Occipital lobe (tissue), 3 donors: ENCODE results near the gene MPP4. TPM values are rescaled to one million over a fixed set of nuclear protein-coding genes. Genes with fewer than 3 reads are reported as not detected.

Experiments used
- DNase-seq: peaks from one replicate; lab custom pipeline; 2025; lab: John Stamatoyannopoulos, UW
- small RNA-seq: library from RNA; depleted of rRNA; stranded (forward); fragments of <200 nt; gene quantifications from one replicate; pipeline ENCODE3, GENCODE V24; 2014
- total RNA-seq: library from RNA; depleted of rRNA; stranded (reverse); fragments of >200 nt; gene quantifications from one replicate; pipeline ENCODE4 v1.2.3, GENCODE V29; 2014

MPP4 gene
- total RNA-seq, 1 donor from 2014 or later = 0.31 TPM

GRCh38 chr2:201631041-201631440 is 67.4 kb downstream of the MPP4 start:
- DNase-seq = no peak

GRCh38 chr2:201630577-201630976 is 67.9 kb downstream of the MPP4 start:
- DNase-seq = no peak

GRCh38 chr2:201628545-201628944 is 69.9 kb downstream of the MPP4 start:
- no peak for DNase-seq

DNA sequence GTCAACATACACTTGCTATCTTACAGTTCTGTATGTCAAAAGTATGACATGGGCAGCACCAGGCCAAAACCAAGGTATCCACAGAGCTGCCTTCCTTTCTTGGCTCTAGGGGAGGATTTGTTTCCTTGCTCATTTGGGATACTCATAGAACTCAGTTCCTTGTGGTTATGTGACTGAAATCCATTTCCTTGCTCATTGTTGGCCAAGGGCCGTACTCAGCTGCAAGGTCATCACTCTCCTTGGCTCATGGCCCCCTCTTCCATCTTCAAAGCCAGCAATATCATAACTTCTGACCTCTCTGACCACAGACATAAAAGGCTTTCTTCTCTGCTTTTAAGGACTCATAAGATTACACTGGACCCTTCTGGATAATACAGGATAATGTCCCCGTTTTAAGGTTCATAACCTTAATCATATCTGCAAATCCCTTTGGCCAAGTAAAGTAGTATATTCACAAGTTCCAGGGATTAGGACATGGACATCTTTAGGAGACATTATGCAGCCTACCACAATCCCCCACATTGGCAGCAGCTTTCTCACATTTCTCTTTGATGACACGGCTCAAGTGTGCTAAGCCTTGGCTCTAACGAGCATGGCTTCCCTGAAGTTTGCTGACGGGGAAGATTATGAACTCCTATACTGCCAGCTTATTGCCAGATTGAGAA is 76.0 kb downstream of the MPP4 start:
- DNase-seq = no peak

DNA sequence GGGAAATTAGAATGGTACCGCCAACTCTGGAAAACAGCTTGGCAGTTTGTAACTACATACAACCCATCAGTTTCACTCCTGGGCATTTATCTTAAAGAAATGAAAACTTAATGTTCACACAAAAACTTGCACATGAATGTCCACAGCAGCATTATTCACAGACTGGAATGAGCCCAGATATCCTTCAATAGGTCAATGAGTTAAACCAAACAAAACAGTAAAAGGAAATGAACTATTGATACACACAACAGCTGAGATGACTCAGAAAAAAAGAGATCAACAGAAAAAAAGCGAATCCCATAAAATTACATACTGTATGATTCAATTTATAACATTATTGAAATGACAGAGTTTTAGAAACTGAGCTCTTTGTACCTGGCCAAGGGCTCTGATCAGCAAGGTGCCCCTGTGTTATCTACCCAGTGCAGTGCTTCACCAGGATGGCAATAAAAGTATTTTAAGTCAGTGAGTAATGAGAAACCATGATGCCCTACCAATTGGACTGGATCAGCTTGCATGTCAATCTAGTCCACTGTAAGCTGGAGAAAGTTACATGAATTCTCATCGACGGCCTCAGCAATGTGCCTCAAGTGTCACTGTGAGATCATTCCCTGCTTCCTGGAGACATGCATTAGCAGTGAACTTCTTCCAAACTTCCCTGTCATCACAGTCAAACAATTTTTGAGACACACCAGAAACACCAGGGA is 77.0 kb downstream of the MPP4 start:
- no peak for DNase-seq

- DNase-seq = no peak
Observed at GRCh38 chr2:201618744-201619662, 79.4 kb downstream of the MPP4 start.

DNA sequence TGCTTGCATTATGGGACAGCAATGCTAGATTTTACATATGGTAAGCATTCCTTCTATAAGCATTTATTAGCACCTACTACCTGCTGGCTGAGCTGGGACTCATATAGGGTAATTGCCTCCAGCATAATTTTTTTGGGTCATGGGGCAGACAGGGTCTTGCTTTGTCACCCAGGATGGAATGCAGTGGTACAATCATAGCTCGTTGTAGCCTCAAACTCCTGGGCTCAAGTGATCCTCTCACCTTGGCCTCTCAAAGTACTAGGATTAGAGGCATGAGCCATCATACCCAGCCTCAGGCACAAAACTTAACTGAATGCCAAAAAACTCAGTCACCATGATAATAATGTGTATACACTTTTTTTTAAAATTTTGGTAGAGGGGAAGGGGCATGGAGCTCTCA is 90.4 kb downstream of the MPP4 start:
- DNase-seq = no peak

GRCh38 chr2:201607568-201607967 is 90.9 kb downstream of the MPP4 start:
- DNase-seq = no peak

DNA sequence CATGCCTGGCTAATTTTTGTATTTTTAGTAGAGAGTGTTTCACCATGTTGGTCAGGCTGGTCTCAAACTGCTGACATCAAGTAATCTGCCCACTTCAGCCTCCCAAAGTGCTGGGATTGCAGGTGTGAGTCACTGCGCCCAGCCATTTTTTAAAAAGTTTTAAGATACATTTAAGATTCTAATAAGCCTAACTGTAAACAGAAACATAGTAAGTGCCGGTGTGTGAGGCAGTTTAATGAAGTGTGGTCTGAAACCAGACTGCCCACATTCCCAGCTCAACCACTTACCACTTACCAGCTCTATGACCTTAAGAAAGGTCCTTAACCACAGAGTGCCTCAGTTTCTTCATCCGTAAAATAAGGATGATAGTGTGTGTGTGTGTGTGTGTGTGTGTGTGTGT is 97.5 kb downstream of the MPP4 start:
- DNase-seq = no peak

DNA sequence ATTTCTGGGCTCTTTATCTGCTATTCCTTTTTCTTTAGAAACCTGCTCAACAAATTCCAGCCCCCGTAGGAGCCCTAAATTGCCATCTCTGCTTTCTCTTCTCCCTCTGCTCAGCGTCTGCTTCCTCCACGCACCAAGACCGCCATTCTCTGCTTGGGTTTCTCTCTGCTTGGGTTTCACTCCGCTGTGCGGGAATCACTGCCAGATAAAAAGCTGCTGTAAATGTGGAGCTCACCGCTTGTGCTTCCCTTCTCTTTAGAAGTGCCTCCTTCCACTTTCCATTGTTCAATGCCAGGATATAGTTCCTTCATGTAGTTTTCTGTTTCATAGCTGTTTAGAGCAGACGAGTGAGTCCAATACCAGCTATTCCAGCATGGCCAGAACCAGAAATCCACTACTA is 101.0 kb downstream of the MPP4 start:
- DNase-seq = no peak

Small RNA genes lying within 50 kb of the gene (small RNA-seq; reads per million reads assigned to genes)
- gene RNU6-651P = not detected

Other genes with a start within 250 kb of the MPP4 start
- gene TRAK2, start 247.2 kb downstream of the MPP4 start, total RNA-seq = 47.3 TPM
- 106 TPM for gene STRADB, start 246.9 kb downstream of the MPP4 start, total RNA-seq
- 30.3 TPM for gene TMEM237, start 55.1 kb downstream of the MPP4 start, total RNA-seq
- 79.7 TPM for gene ALS2, start 82.3 kb upstream of the MPP4 start, total RNA-seq
- not detected for gene CDK15, start 107.9 kb upstream of the MPP4 start, total RNA-seq